NCI-H2107 (cell line): ENCODE measurements around the gene TUBB1.
A peak's percentile ranks its signal among the peaks of the same experiment; 100 is the strongest.
"Not testable (repeated sequence)": the region's sequence is repeated elsewhere in the genome, so short reads cannot be mapped to it uniquely, and the experiment has no call there.

Experiments used
- DNase-seq: peaks from one replicate; lab custom pipeline; 2025; lab: John Stamatoyannopoulos, UW

TUBB1 gene

GRCh38 chr20:59022754-59023153 is 3.5 kb downstream of the TUBB1 start:
- no peak for DNase-seq

- no peak for DNase-seq
Observed at GRCh38 chr20:59023616-59024015, 4.4 kb downstream of the TUBB1 start.

- DNase-seq, result no peak
Observed at GRCh38 chr20:59024111-59024530, 4.9 kb downstream of the TUBB1 start.

- no peak for DNase-seq
Observed at GRCh38 chr20:59025086-59025485, 5.9 kb downstream of the TUBB1 start.

- DNase-seq, result no peak
Observed at GRCh38 chr20:59025511-59025910, 6.3 kb downstream of the TUBB1 start.

- no peak for DNase-seq
Observed at GRCh38 chr20:59026904-59027740, 7.9 kb downstream of the TUBB1 start.

- DNase-seq, result no peak
Observed at GRCh38 chr20:59027741-59028320, 8.6 kb downstream of the TUBB1 start.

- no peak for DNase-seq
Observed at GRCh38 chr20:59028812-59029211, 9.6 kb downstream of the TUBB1 start.

- DNase-seq, result no peak
Observed at GRCh38 chr20:59030911-59031563, 11.8 kb downstream of the TUBB1 start.

GRCh38 chr20:59031564-59032022 is 12.4 kb downstream of the TUBB1 start:
- DNase-seq, result peak; percentile 26

- peak; percentile 93 for DNase-seq
Observed at GRCh38 chr20:59032023-59032712, 12.9 kb downstream of the TUBB1 start, which contains the start of gene ATP5F1E. TSS of gene ATP5F1E (minus strand) at chr20:59032335. CDS start at chr20:59032251, 84 bp downstream.

- DNase-seq, result no peak
Observed at GRCh38 chr20:59032713-59033059, 13.5 kb downstream of the TUBB1 start.

- no peak for DNase-seq
Observed at GRCh38 chr20:59033093-59033492, 13.9 kb downstream of the TUBB1 start.

- DNase-seq, result no peak
Observed at GRCh38 chr20:59033616-59034165, 14.5 kb downstream of the TUBB1 start.

GRCh38 chr20:59035381-59035780 is 16.2 kb downstream of the TUBB1 start:
- DNase-seq, result no peak

GRCh38 chr20:59037386-59037785 is 18.2 kb downstream of the TUBB1 start:
- no peak for DNase-seq

- no peak for DNase-seq
Observed at GRCh38 chr20:59039233-59039632, 20.0 kb downstream of the TUBB1 start.

GRCh38 chr20:59040667-59041066 is 21.4 kb downstream of the TUBB1 start:
- DNase-seq, result no peak

- DNase-seq, result not testable (repeated sequence)
Observed at GRCh38 chr20:59041487-59041886, 22.3 kb downstream of the TUBB1 start.

- DNase-seq, result no peak
Observed at GRCh38 chr20:59042151-59042795, 23.0 kb downstream of the TUBB1 start, which contains the start of gene PRELID3B. TSS of gene PRELID3B (minus strand) at chr20:59042786. CDS start at chr20:59042730, 56 bp downstream.
